ENCODE measurements around the gene IQSEC1.

The IQSEC1 gene

DNA sequence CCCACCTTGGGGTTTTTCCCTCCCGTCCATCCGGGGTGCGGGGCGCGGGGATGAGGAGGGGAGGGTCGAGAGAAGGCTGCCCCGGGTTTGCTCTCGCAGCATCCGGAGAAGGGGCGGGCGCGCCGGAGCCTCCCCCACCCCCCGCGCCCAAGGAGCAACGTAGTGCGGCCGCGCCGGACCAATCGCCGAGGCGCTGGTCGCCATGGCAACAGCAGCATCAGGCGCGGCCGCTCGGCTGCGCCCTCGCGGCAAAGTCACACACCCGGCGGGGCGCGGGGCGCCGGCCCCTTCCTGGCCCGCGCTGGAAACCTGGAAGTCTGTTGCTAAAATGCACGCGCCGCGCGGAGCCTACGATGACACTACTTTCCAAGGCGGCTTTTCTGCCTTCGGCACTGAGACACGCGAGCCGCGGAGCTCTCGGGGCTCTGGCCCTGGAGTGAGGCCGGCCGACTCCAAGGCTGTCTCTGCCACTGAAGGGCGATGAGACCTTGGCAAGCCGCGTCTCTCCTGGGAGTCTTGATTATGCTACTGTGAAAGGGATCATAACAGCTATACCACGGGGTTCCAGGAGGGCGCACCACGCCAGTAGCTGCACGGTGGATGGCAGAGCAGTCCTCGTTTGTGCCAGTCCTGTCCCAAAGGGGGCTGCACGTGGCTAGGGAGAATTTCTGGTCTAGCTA is at the start of gene IQSEC1:
TSS of gene IQSEC1 (minus strand) at position 104 of the 680 bp plus-strand sequence. CDS start 415 bp downstream, outside the sequence.
- no peak within 1 kb of the TSS for H3K4me3 ChIP-seq (ENCODE audit: low read depth, low read length)
- TF ChIP-seq, protein P1, sequence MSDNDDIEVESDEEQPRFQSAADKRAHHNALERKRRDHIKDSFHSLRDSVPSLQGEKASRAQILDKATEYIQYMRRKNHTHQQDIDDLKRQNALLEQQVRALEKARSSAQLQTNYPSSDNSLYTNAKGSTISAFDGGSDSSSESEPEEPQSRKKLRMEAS (IDR thresholded peaks at IDR 0.05; ENCODE audit: low read depth, low read length), result no peak
- TF ChIP-seq MYC (IDR thresholded peaks at IDR 0.05; ENCODE audit: low read depth, low read length) (no peak), POLR2A (IDR thresholded peaks at IDR 0.05; ENCODE audit: extremely low read depth, insufficient read length) (no peak)
- TF ChIP-seq, protein P2, sequence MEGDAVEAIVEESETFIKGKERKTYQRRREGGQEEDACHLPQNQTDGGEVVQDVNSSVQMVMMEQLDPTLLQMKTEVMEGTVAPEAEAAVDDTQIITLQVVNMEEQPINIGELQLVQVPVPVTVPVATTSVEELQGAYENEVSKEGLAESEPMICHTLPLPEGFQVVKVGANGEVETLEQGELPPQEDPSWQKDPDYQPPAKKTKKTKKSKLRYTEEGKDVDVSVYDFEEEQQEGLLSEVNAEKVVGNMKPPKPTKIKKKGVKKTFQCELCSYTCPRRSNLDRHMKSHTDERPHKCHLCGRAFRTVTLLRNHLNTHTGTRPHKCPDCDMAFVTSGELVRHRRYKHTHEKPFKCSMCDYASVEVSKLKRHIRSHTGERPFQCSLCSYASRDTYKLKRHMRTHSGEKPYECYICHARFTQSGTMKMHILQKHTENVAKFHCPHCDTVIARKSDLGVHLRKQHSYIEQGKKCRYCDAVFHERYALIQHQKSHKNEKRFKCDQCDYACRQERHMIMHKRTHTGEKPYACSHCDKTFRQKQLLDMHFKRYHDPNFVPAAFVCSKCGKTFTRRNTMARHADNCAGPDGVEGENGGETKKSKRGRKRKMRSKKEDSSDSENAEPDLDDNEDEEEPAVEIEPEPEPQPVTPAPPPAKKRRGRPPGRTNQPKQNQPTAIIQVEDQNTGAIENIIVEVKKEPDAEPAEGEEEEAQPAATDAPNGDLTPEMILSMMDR (IDR thresholded peaks at IDR 0.05; ENCODE audit: low read depth, low read length), result no peak
- no peak for DNase-seq (ENCODE audit: low read depth)

DNA sequence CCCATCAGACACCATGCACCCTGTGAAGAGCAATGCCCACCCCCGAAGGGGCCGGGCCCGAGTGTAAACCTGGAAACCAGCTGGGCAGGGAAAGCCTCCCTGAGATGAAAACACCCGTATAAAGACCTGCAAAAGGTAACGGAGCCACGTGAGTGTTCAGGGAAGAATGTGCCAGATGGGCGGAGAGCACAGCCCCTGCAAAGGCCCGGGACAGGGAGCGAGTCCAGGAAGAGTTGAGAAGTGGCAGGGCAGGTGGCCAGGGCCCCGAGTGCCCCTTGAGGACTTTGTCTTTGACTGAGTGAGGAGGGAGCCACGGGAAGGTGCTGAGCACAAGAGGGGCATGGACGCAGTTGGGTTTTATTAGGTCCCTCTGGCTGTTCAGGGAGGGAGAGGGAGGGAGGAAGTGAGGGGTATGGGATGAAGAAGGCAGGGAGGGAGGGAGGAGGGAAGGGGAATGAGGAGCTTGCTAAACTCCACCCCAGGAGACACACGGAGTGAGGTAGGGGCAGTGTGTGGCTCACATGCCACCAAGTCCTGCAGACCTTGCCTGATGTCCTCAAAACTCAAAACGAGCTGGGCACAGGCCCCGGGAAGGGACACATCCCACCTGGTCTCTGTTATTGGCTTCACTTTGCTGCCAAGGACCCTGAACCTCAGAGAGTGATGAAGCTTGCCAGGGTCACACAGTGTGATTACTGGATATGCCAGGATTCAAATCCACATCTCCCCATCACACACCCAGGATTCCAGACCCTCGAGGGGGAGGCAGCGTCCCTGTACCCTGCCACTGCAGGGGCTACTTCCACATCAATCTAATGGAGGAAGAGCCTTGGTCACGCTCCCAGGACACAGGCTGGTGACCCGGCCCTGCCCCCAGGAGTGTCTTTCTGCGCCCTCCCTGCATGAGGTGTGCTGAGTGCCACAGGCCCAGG is 49.1 kb upstream of the IQSEC1 start:
- DNase-seq (ENCODE audit: low read depth), result no peak
- no peak for TF ChIP-seq POLR2A (IDR thresholded peaks at IDR 0.05; ENCODE audit: extremely low read depth, insufficient read length)
- TF ChIP-seq, protein P2 (IDR thresholded peaks at IDR 0.05; ENCODE audit: low read depth, low read length), result no peak
- no peak for TF ChIP-seq MYC (IDR thresholded peaks at IDR 0.05; ENCODE audit: low read depth, low read length)
- TF ChIP-seq, protein P1 (IDR thresholded peaks at IDR 0.05; ENCODE audit: low read depth, low read length), result no peak

DNA sequence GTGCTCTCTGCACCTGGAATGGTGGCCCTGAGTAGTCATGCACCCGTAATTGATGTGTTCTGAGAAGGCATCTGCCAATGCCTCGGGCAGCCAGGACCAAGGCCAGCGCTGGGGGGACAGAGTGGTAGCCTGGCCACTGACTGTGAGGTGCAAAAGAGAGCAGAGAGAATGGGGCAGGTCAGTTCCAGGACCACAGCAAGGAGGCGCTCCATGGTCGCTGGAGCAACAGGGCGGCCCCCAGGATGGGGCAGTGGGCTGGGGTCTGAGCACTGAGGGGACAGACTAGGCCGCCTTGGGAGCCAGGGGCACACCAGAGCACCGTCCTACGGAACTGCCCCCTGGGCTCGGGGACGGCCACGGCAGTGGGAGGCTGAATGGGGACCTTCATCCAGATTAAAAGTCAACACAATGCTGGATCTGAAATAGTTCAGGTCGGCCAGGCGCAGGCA is 48.3 kb upstream of the IQSEC1 start:
- no peak overlapping the region for H3K4me3 ChIP-seq (ENCODE audit: low read depth, low read length)
- TF ChIP-seq POLR2A (IDR thresholded peaks at IDR 0.05; ENCODE audit: extremely low read depth, insufficient read length) (no peak), MYC (IDR thresholded peaks at IDR 0.05; ENCODE audit: low read depth, low read length) (no peak)
- TF ChIP-seq, protein P2 (IDR thresholded peaks at IDR 0.05; ENCODE audit: low read depth, low read length), result no peak
- TF ChIP-seq, protein P1 (IDR thresholded peaks at IDR 0.05; ENCODE audit: low read depth, low read length), result no peak
- no peak for DNase-seq (ENCODE audit: low read depth)

More for the DNA sequence above, 49.1 kb upstream of the IQSEC1 start:
- H3K4me3 ChIP-seq (ENCODE audit: low read depth, low read length), result no peak overlapping the region

DNA sequence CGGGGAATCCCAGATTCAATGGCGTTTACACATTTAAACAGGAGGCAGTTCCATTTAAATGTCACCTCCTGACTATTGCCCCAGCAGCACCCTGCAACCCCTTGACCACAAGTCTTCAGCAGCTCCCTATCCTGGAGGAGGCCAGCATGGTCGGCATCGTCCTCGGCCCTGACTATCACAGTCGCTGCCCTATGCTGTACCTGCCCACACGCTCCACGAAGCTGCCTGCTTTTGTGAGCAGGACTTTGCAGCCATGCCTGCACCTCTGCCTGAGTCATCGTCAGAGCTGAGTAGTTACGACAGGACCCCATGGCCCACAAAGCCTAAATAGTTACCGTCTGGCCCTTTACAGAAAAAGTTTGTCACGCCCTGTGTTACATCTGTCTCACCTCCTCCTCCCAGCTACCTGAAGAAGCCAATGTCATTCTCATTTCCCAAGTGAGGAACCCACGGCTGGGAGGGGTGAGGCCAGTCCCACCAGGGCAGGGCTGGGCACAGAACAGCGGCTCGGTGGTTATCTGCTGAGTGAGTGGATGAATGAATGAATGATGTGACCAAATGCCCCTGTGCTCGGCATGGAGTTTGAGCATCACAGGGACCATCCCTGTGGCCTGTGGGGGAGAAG is 47.8 kb upstream of the IQSEC1 start:
- DNase-seq (ENCODE audit: low read depth), result no peak
- TF ChIP-seq, protein P1 (IDR thresholded peaks at IDR 0.05; ENCODE audit: low read depth, low read length), result no peak
- TF ChIP-seq POLR2A (IDR thresholded peaks at IDR 0.05; ENCODE audit: extremely low read depth, insufficient read length), result no peak
- TF ChIP-seq MYC (IDR thresholded peaks at IDR 0.05; ENCODE audit: low read depth, low read length), result no peak
- TF ChIP-seq, protein P2 (IDR thresholded peaks at IDR 0.05; ENCODE audit: low read depth, low read length), result no peak
- H3K4me3 ChIP-seq (ENCODE audit: low read depth, low read length), result no peak overlapping the region

DNA sequence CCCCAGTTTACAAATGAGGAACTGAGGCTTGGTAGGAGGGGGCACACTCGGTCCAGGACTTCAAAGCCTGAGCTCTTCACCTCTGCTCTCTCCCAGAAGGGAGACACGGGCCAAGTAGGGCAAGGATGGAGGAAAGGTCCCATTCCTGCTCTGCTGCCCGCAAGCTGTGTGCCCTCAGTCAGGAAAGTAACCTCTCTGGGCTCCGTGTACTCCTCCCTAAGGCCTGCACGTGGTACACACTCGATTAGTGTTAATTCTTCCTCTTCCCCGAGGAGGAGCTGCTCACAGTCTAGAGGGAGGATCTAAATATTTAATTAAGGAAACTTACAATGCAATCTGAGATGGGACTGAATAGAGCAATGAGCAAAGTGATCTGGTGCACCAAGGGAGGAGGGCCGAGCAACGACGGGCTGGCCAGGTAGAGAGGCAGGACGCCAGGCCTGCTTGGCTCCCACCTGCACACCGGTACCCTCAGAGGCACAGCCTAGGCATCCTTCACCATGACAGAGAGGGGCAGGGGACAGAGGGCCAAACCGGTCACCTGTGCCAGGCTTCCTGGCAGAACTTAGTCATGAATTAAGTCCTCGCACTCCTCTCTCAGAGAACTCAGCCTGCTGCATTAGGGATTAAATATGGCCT is 47.2 kb upstream of the IQSEC1 start:
- no peak overlapping the region for H3K4me3 ChIP-seq (ENCODE audit: low read depth, low read length)
- no peak for DNase-seq (ENCODE audit: low read depth)
- TF ChIP-seq POLR2A (IDR thresholded peaks at IDR 0.05; ENCODE audit: extremely low read depth, insufficient read length) (no peak), MYC (IDR thresholded peaks at IDR 0.05; ENCODE audit: low read depth, low read length) (no peak)
- TF ChIP-seq, protein P1 (IDR thresholded peaks at IDR 0.05; ENCODE audit: low read depth, low read length), result no peak
- TF ChIP-seq, protein P2 (IDR thresholded peaks at IDR 0.05; ENCODE audit: low read depth, low read length), result no peak
